OCI-LY7 (cell line): ENCODE results near the gene ABHD13. TPM values are rescaled to one million over a fixed set of nuclear protein-coding genes. Genes with fewer than 3 reads are reported as not detected.
A peak's percentile ranks its signal among the peaks of the same experiment; 100 is the strongest.

Experiments
- BruUV-seq: library from RNA; stranded (reverse); fragments of 400-500 nt; replicated peaks from 2 replicates; lab custom pipeline; 2021; lab: Mats Ljungman, UMichigan
- CTCF ChIA-PET: fragments of 300-600 bp; sonication (Branson Sonifier 250); formaldehyde crosslinking; loops from one replicate; lab custom pipeline; 2022; ENCODE audit warnings: antibody characterized with exemption; ENCODE audit not compliant: unreplicated experiment; lab: Charles Lee
- POLR2A ChIA-PET: fragments of 300-600 bp; sonication (Branson Sonifier 250); formaldehyde crosslinking; loops from one replicate; lab custom pipeline; 2022; ENCODE audit warnings: antibody characterized with exemption; lab: Charles Lee
- DNase-seq: peaks from one replicate; pipeline ENCODE4 v3.0.0-alpha.2; 2015; ENCODE audit warnings: low spot score
- H2AFZ ChIP-seq: fragments of 200-600 bp; sonication (generic), shearing (Covaris generic); 2 replicates; pipeline ENCODE4 v1.6.1; 2014; ENCODE audit warnings: mild to moderate bottlenecking, antibody characterized with exemption, low read length, moderate library complexity
- H3K27ac ChIP-seq: fragments of 200-600 bp; sonication (generic); 2 replicates; pipeline ENCODE4 v1.5.1; 2014; ENCODE audit warnings: mixed run types, low read depth, mild to moderate bottlenecking, moderate library complexity, low read length, inconsistent platforms; ENCODE audit not compliant: poor library complexity, severe bottlenecking
- H3K36me3 ChIP-seq: fragments of 200-600 bp; sonication (generic); 2 replicates; pipeline ENCODE4 v1.6.1; 2014; ENCODE audit warnings: mild to moderate bottlenecking, antibody characterized with exemption, low read length, moderate library complexity, mixed read lengths; ENCODE audit not compliant: insufficient read depth
- H3K4me1 ChIP-seq: fragments of 200-600 bp; sonication (generic); 2 replicates; pipeline ENCODE4 v1.5.1; 2014; ENCODE audit warnings: mild to moderate bottlenecking, low read length; ENCODE audit not compliant: insufficient read depth, poor library complexity, severe bottlenecking
- H3K4me2 ChIP-seq: fragments of 200-600 bp; sonication (generic); 2 replicates; pipeline ENCODE4 v1.6.1; 2014; ENCODE audit warnings: mild to moderate bottlenecking, low read length
- H3K4me3 ChIP-seq: fragments of 200-600 bp; sonication (generic); 2 replicates; pipeline ENCODE4 v1.5.1; 2014; ENCODE audit warnings: mild to moderate bottlenecking, low read depth, low read length; ENCODE audit not compliant: poor library complexity, severe bottlenecking
- H3K79me2 ChIP-seq: fragments of 200-600 bp; sonication (generic); 2 replicates; pipeline ENCODE4 v1.6.1; 2016; ENCODE audit warnings: low read depth, mild to moderate bottlenecking, low read length, moderate library complexity, mixed read lengths; ENCODE audit not compliant: insufficient read depth
- H3K9me2 ChIP-seq: fragments of 200-600 bp; sonication (generic); 2 replicates; pipeline ENCODE4 v1.6.1; 2016; ENCODE audit warnings: mild to moderate bottlenecking, low read length, mixed read lengths; ENCODE audit not compliant: insufficient read depth
- H3K9me3 ChIP-seq: fragments of 200-600 bp; sonication (generic); 2 replicates; pipeline ENCODE4 v1.6.1; 2014; ENCODE audit warnings: mild to moderate bottlenecking, mixed run types, low read length, mixed read lengths
- H4K20me1 ChIP-seq: fragments of 200-600 bp; sonication (generic); 2 replicates; pipeline ENCODE4 v1.6.1; 2014; ENCODE audit warnings: mild to moderate bottlenecking, antibody characterized with exemption, low read length, moderate library complexity, mixed read lengths; ENCODE audit not compliant: insufficient read depth
- CTCF ChIP-seq: fragments of 200-600 bp; sonication (generic); conservative IDR thresholded peaks from 2 replicates; pipeline ENCODE4 v1.5.1; 2014; ENCODE audit warnings: mild to moderate bottlenecking, antibody characterized with exemption, low read length, moderate library complexity, mixed read lengths
- EZH2phosphoT487 ChIP-seq: fragments of 200-600 bp; sonication (generic); IDR thresholded peaks from 2 replicates; pipeline ENCODE4 v1.6.1; 2018; ENCODE audit warnings: low read depth, borderline replicate concordance, mild to moderate bottlenecking, mixed run types, antibody characterized with exemption, low read length, moderate library complexity, mixed read lengths
- intact Hi-C: fragments of 100-400 bp; cut with micrococcal nuclease; formaldehyde crosslinking; loops from one replicate; pipeline ENCODE4 v1.10.0; 2022; ENCODE audit not compliant: unreplicated experiment
- total RNA-seq, 2 experiments: library from RNA; depleted of rRNA in 1 of 2; stranded (reverse); fragments of >200 nt in 1 of 2; shearing (Covaris generic) in 1 of 2; gene quantifications; 2 replicates each; pipeline ENCODE4 v1.2.3, GENCODE V29; 2014 to 2022

Gene ABHD13
- total RNA-seq, 2 experiments from 2014 or later, result 2.1 to 3.3 TPM

GRCh38 chr13:108268466-108269112, 50.4 kb downstream of the ABHD13 start:
- ChIA-PET CTCF (interaction anchor here (0.8 kb wide), 1 partner anchor 55 kb away, joined by 3 read pairs; no protein-coding TSS in a partner anchor), POLR2A (interaction anchor here (0.5 to 1.1 kb wide), 2 partner anchors 99 to 203 kb away, joined by 3 to 4 read pairs; no protein-coding TSS in a partner anchor)
- peaks cover 5% of the 10 kb centered on the region for H3K4me1 ChIP-seq
- no peak overlapping the region for H2AFZ ChIP-seq
- no peak overlapping the region for H3K27ac ChIP-seq
- TF ChIP-seq CTCF (no peak), EZH2phosphoT487 (no peak)
- H3K9me3 ChIP-seq, result no peaks in the 10 kb centered on the region
- H3K9me2 ChIP-seq, result no peaks in the 10 kb centered on the region
- no peak overlapping the region for H3K4me2 ChIP-seq
- H3K4me3 ChIP-seq, result no peak overlapping the region
- H3K79me2 ChIP-seq, result no peaks in the 10 kb centered on the region
- intact Hi-C loops, result no loop called here
- BruUV-seq, result no TSS peak
- DNase-seq, result no peak
- no peaks in the 10 kb centered on the region for H3K36me3 ChIP-seq
- H4K20me1 ChIP-seq, result no peaks in the 10 kb centered on the region

GRCh38 chr13:108269601-108270328, 51.6 kb downstream of the ABHD13 start, which contains the start of gene TNFSF13B:
Gene TNFSF13B (plus strand): TSS chr13:108269718. CDS start chr13:108269896, 178 bp downstream.
- Histone ChIP-seq H3K4me2 (peak within 1 kb of the TSS; percentile 55), H2AFZ (peak within 1 kb of the TSS; percentile 67; the same call in 1 of the 2 replicates), H3K4me1 (peaks cover 5% of the 10 kb centered on the region), H3K27ac (no peak within 1 kb of the TSS), H3K36me3 (no peaks in the 10 kb centered on the region), H3K9me2 (no peaks in the 10 kb centered on the region), H3K79me2 (no peaks in the 10 kb centered on the region), H3K4me3 (peak within 1 kb of the TSS; percentile 41), H3K9me3 (no peaks in the 10 kb centered on the region), H4K20me1 (no peaks in the 10 kb centered on the region)
- ChIA-PET POLR2A (interaction anchor here (1.0 kb wide), 1 partner anchor 14 kb away, joined by 3 read pairs; no protein-coding TSS in a partner anchor), CTCF (no interaction called here)
- no TSS peak for BruUV-seq
- no peak for TF ChIP-seq CTCF
- no peak for TF ChIP-seq EZH2phosphoT487
- DNase-seq, result peak; percentile 34
- intact Hi-C loops, result no loop called here
